SU-DHL-6 (cell line): ENCODE measurements around the gene CPSF6.
"Not testable (repeated sequence)": the region's sequence is repeated elsewhere in the genome, so short reads cannot be mapped to it uniquely, and the experiment has no call there.

Source experiments
- H2AFZ ChIP-seq: fragments of 200-600 bp; sonication (generic); 2 replicates; pipeline ENCODE4 v1.6.1; 2014; ENCODE audit warnings: low read depth, mild to moderate bottlenecking, moderate library complexity, mixed read lengths, antibody characterized with exemption, low read length; ENCODE audit not compliant: severe bottlenecking
- H3F3A ChIP-seq: fragments of 200-600 bp; shearing (Covaris generic); 2 replicates; pipeline ENCODE4 v1.6.0; 2016; ENCODE audit warnings: antibody characterized with exemption, mild to moderate bottlenecking; ENCODE audit not compliant: insufficient read depth
- H3K27ac ChIP-seq: fragments of 200-600 bp; sonication (generic); 2 replicates; pipeline ENCODE4 v1.5.1; 2016; ENCODE audit warnings: low read depth, mild to moderate bottlenecking, low read length, moderate library complexity, mixed read lengths
- H3K27me3 ChIP-seq: fragments of 200-600 bp; sonication (generic), shearing (Covaris generic); 2 replicates; pipeline ENCODE4 v1.6.0; 2014; ENCODE audit warnings: mild to moderate bottlenecking, low read length
- H3K36me3 ChIP-seq: fragments of 200-600 bp; sonication (generic); 2 replicates; pipeline ENCODE4 v1.6.1; 2014; ENCODE audit warnings: mild to moderate bottlenecking, low read length, mixed read lengths
- H3K4me2 ChIP-seq: fragments of 300-600, 200-600 bp; shearing (Covaris generic), sonication (generic); 2 replicates; pipeline ENCODE4 v1.6.0; 2014; ENCODE audit warnings: low read length, low read depth, mild to moderate bottlenecking; ENCODE audit not compliant: poor library complexity, severe bottlenecking
- H3K4me3 ChIP-seq: fragments of 200-600 bp; sonication (generic); 2 replicates; pipeline ENCODE4 v1.5.1; 2014; ENCODE audit warnings: antibody characterized with exemption, low read length, mild to moderate bottlenecking, mixed read lengths; ENCODE audit not compliant: insufficient read depth, poor library complexity, severe bottlenecking
- H3K79me2 ChIP-seq: fragments of 200-600 bp; sonication (generic); 2 replicates; pipeline ENCODE4 v1.6.1; 2014; ENCODE audit warnings: mild to moderate bottlenecking, low read length, moderate library complexity; ENCODE audit not compliant: insufficient read depth
- H3K9ac ChIP-seq: fragments of 200-600 bp; sonication (generic); 2 replicates; pipeline ENCODE4 v1.7.0; 2014; ENCODE audit warnings: mild to moderate bottlenecking, low read length
- H3K9me2 ChIP-seq: fragments of 200-600 bp; sonication (generic); replicated peaks from 2 replicates; pipeline ENCODE4 v1.6.1; 2014; ENCODE audit warnings: low read length; ENCODE audit not compliant: insufficient read depth
- H3K9me3 ChIP-seq: fragments of 200-600 bp; sonication (generic); 2 replicates; pipeline ENCODE4 v1.6.1; 2014; ENCODE audit warnings: low read length, mixed read lengths; ENCODE audit not compliant: insufficient read depth
- H4K20me1 ChIP-seq: fragments of 200-600 bp; sonication (generic); 2 replicates; pipeline ENCODE4 v1.6.1; 2014; ENCODE audit warnings: low read depth, mild to moderate bottlenecking, antibody characterized with exemption, low read length, moderate library complexity, mixed read lengths
- CTCF ChIP-seq: fragments of 200-600 bp; sonication (generic); IDR thresholded peaks from one replicate; pipeline ENCODE4 v1.5.1; 2017; ENCODE audit warnings: antibody characterized with exemption, mild to moderate bottlenecking, low read length, moderate library complexity; ENCODE audit not compliant: insufficient read depth, poor library complexity, severe bottlenecking
- EZH2phosphoT487 ChIP-seq: fragments of 200-600 bp; sonication (generic), shearing (Covaris generic); conservative IDR thresholded peaks from 2 replicates; pipeline ENCODE4 v1.6.1; 2018; ENCODE audit warnings: mild to moderate bottlenecking, antibody characterized with exemption, low read length, moderate library complexity, mixed read lengths

Gene CPSF6

GRCh38 chr12:69239352-69239921 lies at the start of gene CPSF6:
CPSF6 (plus strand) TSS chr12:69239569; CDS start chr12:69239647, 78 bp downstream.
- peak within 1 kb of the TSS; percentile 62 for H3K27ac ChIP-seq
- H3K79me2 ChIP-seq: peaks cover 47% of the 10 kb centered on the region
- H3K9ac ChIP-seq: peak within 1 kb of the TSS; percentile 94
- H4K20me1 ChIP-seq: peaks cover 22% of the 10 kb centered on the region
- no peaks in the 10 kb centered on the region for H3K9me2 ChIP-seq
- H3K4me2 ChIP-seq: peak within 1 kb of the TSS; percentile 98
- no peaks in the 10 kb centered on the region for H3K27me3 ChIP-seq
- H3K4me3 ChIP-seq: peak within 1 kb of the TSS; percentile 90
- peaks cover 6% of the 10 kb centered on the region; the same call in 1 of the 2 replicates for H3K36me3 ChIP-seq
- no peaks in the 10 kb centered on the region for H3K9me3 ChIP-seq
- peak within 1 kb of the TSS; percentile 97 for H2AFZ ChIP-seq
- TF ChIP-seq CTCF (no peak), EZH2phosphoT487 (no peak)
- 0 out of 2 replicates have a peak, but pooled peaks cover 3% of the 10 kb centered on the region for H3F3A ChIP-seq

GRCh38 chr12:69196302-69197288 lies 42.8 kb upstream of the CPSF6 start:
- H3K9ac ChIP-seq: no peak overlapping the region
- H3F3A ChIP-seq: no peaks in the 10 kb centered on the region
- H3K36me3 ChIP-seq: no peaks in the 10 kb centered on the region
- no peaks in the 10 kb centered on the region for H3K27me3 ChIP-seq
- H3K4me3 ChIP-seq: no peak overlapping the region
- H3K9me3 ChIP-seq: peaks cover 25% of the 10 kb centered on the region; the same call in 1 of the 2 replicates
- no peak for TF ChIP-seq EZH2phosphoT487
- peak; percentile 30 for TF ChIP-seq CTCF
- no peak overlapping the region for H3K27ac ChIP-seq
- no peaks in the 10 kb centered on the region for H3K79me2 ChIP-seq
- no peaks in the 10 kb centered on the region for H3K9me2 ChIP-seq
- no peak overlapping the region for H3K4me2 ChIP-seq
- H2AFZ ChIP-seq: no peak overlapping the region
- H4K20me1 ChIP-seq: no peaks in the 10 kb centered on the region

- not testable (repeated sequence) for H3K9me2 ChIP-seq, H3F3A ChIP-seq, H4K20me1 ChIP-seq, H2AFZ ChIP-seq, H3K27ac ChIP-seq, H3K9ac ChIP-seq, H3K4me2 ChIP-seq, H3K27me3 ChIP-seq, H3K36me3 ChIP-seq, H3K79me2 ChIP-seq, H3K4me3 ChIP-seq
- H3K9me3 ChIP-seq: peaks cover 15% of the 10 kb centered on the region; the same call in 1 of the 2 replicates
Observed at GRCh38 chr12:69199976-69200375, 39.4 kb upstream of the CPSF6 start.

- Histone ChIP-seq H3K4me2 (no peak overlapping the region), H3F3A (no peaks in the 10 kb centered on the region), H3K79me2 (no peaks in the 10 kb centered on the region), H4K20me1 (no peaks in the 10 kb centered on the region), H3K27ac (no peak overlapping the region), H3K27me3 (no peaks in the 10 kb centered on the region), H2AFZ (no peak overlapping the region), H3K9me2 (no peaks in the 10 kb centered on the region), H3K4me3 (no peak overlapping the region), H3K9ac (no peak overlapping the region), H3K9me3 (peaks cover 10% of the 10 kb centered on the region; the same call in 1 of the 2 replicates), H3K36me3 (no peaks in the 10 kb centered on the region)
- TF ChIP-seq EZH2phosphoT487 (no peak), CTCF (no peak)
Observed at GRCh38 chr12:69204191-69204590, 35.2 kb upstream of the CPSF6 start.
